Embryonic facial prominence (tissue), 1 donor: ENCODE data around the gene SDC4.

Source experiments
- DNase-seq: peaks from one replicate; pipeline ENCODE4 v3.0.0-alpha.2; 2016; ENCODE audit errors: extremely low spot score

The SDC4 gene

GRCh38 chr20:45347936-45348778 is at the start of gene SDC4:
Gene SDC4 (minus strand): TSS chr20:45348424. CDS start chr20:45348384, 40 bp downstream.
- DNase-seq: no peak

- no peak for DNase-seq
Measured at GRCh38 chr20:45395114-45395415, 46.8 kb upstream of the SDC4 start.

- DNase-seq: no peak
Measured at GRCh38 chr20:45394221-45395113, 46.2 kb upstream of the SDC4 start.

- no peak for DNase-seq
Measured at GRCh38 chr20:45392733-45393132, 44.5 kb upstream of the SDC4 start.

- DNase-seq: no peak
Measured at GRCh38 chr20:45391559-45391958, 43.3 kb upstream of the SDC4 start.

- no peak for DNase-seq
Measured at GRCh38 chr20:45390931-45391330, 42.7 kb upstream of the SDC4 start.

GRCh38 chr20:45387274-45387673 is 39.0 kb upstream of the SDC4 start:
- no peak for DNase-seq

GRCh38 chr20:45378191-45378590 is 30.0 kb upstream of the SDC4 start, which contains the start of gene TP53TG5:
Gene TP53TG5 (minus strand): TSS chr20:45378325. CDS start chr20:45378236, 89 bp downstream.
- DNase-seq: no peak

- DNase-seq: no peak
Measured at GRCh38 chr20:45377269-45377668, 29.0 kb upstream of the SDC4 start.

- DNase-seq: no peak
Measured at GRCh38 chr20:45374966-45375365, 26.7 kb upstream of the SDC4 start.

GRCh38 chr20:45374101-45374467 is 25.9 kb upstream of the SDC4 start:
- DNase-seq: no peak

- DNase-seq: no peak
Measured at GRCh38 chr20:45373353-45374100, 25.3 kb upstream of the SDC4 start.

GRCh38 chr20:45372646-45373352 is 24.6 kb upstream of the SDC4 start:
- no peak for DNase-seq

- no peak for DNase-seq
Measured at GRCh38 chr20:45372241-45372640, 24.0 kb upstream of the SDC4 start.

- no peak for DNase-seq
Measured at GRCh38 chr20:45370571-45371160, 22.4 kb upstream of the SDC4 start.

GRCh38 chr20:45368221-45368980 is 20.2 kb upstream of the SDC4 start:
- no peak for DNase-seq

GRCh38 chr20:45367126-45367525 is 18.9 kb upstream of the SDC4 start:
- no peak for DNase-seq

- DNase-seq: no peak
Measured at GRCh38 chr20:45366631-45367030, 18.4 kb upstream of the SDC4 start.

GRCh38 chr20:45366192-45366591 is 18.0 kb upstream of the SDC4 start:
- no peak for DNase-seq

- DNase-seq: no peak
Measured at GRCh38 chr20:45365444-45365970, 17.3 kb upstream of the SDC4 start.
